ACHN (cell line): Measurements from ENCODE around the gene CTNNB1.
"Not testable (repeated sequence)": the region's sequence is repeated elsewhere in the genome, so short reads cannot be mapped to it uniquely, and the experiment has no call there.

Experiments used
- DNase-seq: peaks from one replicate; pipeline ENCODE4 v3.0.0-alpha.2; 2015
- in situ Hi-C: cut with HindIII; loops from 2 replicates; pipeline ENCODE4 v1.10.0; 2017; ENCODE audit warnings: low sequenced_read_pairs, low pct_ligation_motif_present, low pct_unique_long_range_greater_than_20kb

Gene CTNNB1

DNA sequence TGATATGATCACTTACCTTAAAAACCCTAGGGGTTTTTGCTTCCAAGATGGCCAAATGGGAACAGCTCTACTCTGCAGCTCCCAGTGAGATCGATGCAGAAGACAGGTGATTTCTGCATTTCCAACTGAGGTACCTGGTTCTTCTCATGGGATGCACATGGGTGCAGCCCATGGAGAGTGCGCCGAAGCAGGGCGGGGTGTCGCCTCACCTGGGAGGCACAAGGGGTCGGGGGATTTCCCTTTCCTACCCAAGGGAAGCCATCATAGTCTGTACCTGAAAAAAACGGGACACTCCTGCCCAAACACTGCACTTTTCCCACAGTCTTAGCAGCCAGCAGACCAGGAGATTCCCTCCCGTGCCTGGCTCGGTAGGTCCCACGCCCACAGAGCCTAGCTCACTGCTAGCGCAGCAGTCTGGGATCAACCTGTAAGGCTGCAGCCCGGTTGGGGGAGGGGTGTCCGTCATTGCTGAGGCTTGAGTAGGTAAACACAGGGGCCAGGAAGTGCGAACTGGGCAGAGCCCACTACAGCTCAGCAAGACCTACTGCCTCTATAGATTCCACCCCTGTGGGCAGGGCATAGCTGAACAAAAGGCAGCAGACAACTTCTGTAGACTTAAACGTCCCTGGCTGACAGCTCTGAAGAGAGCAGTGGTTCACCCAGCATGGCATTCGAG lies 78.6 kb downstream of the CTNNB1 start:
- no peak for DNase-seq
- in situ Hi-C loops = no loop called here

DNA sequence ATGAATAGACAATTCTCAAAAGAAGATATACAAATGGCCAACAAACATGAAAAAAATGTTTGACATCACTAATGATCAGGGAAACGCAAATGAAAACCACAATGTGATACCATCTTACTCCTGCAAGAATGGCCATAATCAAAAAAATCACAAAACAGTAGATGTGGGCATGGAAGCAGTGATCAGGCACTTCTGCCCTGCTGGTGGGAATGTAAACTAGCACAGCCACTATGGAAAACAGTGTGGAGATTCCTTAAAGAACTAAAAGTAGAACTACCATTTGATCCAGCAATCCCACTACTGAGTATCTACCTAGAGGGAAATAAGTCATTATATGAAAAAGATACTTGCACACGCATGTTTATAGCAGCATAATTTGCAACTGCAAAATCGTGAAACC lies 85.6 kb downstream of the CTNNB1 start:
- DNase-seq, in situ Hi-C loops: not testable (repeated sequence)

DNA sequence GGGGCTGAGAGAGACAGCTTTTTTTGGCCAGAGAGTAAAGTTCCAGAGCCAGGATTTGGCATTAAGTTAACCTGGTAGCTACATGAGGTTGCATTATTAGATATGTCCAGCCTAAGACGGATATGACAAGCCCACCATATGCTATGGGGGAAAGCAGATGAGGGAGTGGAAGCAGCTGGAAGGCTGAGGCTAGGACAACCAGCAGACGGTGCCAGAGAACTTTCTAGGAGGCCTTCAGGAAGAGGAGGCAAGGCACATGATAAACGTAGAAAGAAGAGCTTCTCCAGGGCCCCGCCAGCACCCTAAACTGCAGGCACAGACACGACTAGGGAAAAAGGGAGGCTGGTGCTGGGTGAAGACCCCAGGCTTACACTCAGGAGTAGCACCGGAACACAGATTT lies 87.0 kb downstream of the CTNNB1 start:
- DNase-seq = no peak
- in situ Hi-C loops = no loop called here

DNA sequence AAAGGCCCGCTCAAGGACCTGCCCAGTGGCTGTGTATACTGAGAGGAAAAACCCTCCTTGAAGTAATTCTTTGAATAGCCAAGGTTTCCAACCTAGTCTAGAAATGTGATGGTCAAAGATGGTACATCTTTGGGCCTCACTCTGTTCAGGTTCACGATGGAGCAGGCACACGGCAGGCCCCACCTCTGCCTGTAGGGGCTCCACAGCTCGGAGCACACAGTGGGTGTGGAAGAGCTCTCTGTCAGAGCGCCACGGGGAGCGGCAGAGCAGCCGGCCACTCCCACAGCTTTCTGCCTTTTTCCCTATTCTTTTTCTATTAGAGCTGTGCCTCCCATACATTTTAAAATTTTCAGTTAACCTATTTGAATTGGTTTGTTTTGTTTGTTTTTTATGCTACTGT lies 89.5 kb downstream of the CTNNB1 start:
- in situ Hi-C loops = no loop called here
- DNase-seq = no peak
